Testis (tissue), 3 donors: Measurements from ENCODE around the gene C20orf96. TPM values are rescaled to one million over a fixed set of nuclear protein-coding genes. Genes with fewer than 3 reads are reported as not detected.
A peak's percentile ranks its signal among the peaks of the same experiment; 100 is the strongest.

Experiments
- DNase-seq: peaks from one replicate; pipeline ENCODE4 v3.0.0-alpha.2; 2019
- H3K27ac ChIP-seq, 2 donors: fragments of 200-600 bp; sonication (generic); one replicate each; pipeline ENCODE4 v1.5.1; 2019
- H3K27me3 ChIP-seq: fragments of 200-600 bp; sonication (generic); one replicate; pipeline ENCODE4 v1.5.1; 2019
- H3K36me3 ChIP-seq: fragments of 200-600 bp; sonication (generic); one replicate; pipeline ENCODE4 v1.5.1; 2017; ENCODE audit warnings: low read depth; ENCODE audit errors: missing control alignments
- H3K4me1 ChIP-seq: fragments of 200-600 bp; sonication (generic); one replicate; pipeline ENCODE4 v1.5.1; 2019
- H3K4me3 ChIP-seq, 2 donors: fragments of 200-600 bp; sonication (generic); one replicate each; pipeline ENCODE4 v1.5.1; 2017 to 2019
- H3K9me3 ChIP-seq: fragments of 200-600 bp; sonication (generic); one replicate; pipeline ENCODE4 v1.5.1; 2017
- CTCF ChIP-seq, 3 experiments: fragments of 450-650 bp in 2 of 3; fragments of 200-600 bp in 1 of 3; sonication (generic) in 1 of 3; IDR thresholded peaks; one replicate each; pipeline ENCODE4 v1.5.1; 2016 to 2019; ENCODE audit warnings: antibody characterized with exemption in 3 of 3, mild to moderate bottlenecking in 2 of 3, moderate library complexity in 1 of 3
- POLR2A ChIP-seq: fragments of 450-650 bp; IDR thresholded peaks from one replicate; pipeline ENCODE4 v1.6.1; 2017; ENCODE audit warnings: antibody characterized with exemption, mild to moderate bottlenecking, moderate library complexity
- WGBS, 2 donors: methylation state at CpG; one replicate each; pipeline ENCODE4 v1.1.5; 2018; 5-methylcytosine and 5-hydroxymethylcytosine counted together
- intact Hi-C: fragments of 100-400 bp; cut with DNase I; formaldehyde crosslinking; loops from one replicate; pipeline ENCODE4 v1.15.1; 2023; ENCODE audit warnings: low total_unique reads
- polyA plus RNA-seq: library from polyadenylated mRNA; stranded (reverse); fragments of 350-450 nt; fragmentation: Illumina TruSeq; extraction: RNeasy Lipid Tissue Mini Kit (QIAGEN cat#74804); gene quantifications from one replicate; pipeline ENCODE4 v1.2.3, GENCODE V29; 2014; ENCODE audit warnings: low read depth, low replicate concordance; ENCODE audit not compliant: insufficient read depth
- total RNA-seq, 2 donors: library from RNA; depleted of rRNA; stranded (reverse); fragments of >200 nt; gene quantifications; one replicate each; pipeline ENCODE4 v1.2.3, GENCODE V29; 2016

Gene C20orf96
- total and polyA plus RNA-seq, 3 donors from 2014 or later = 16.7 to 46.3 (median 32.0) TPM

GRCh38 chr20:270517-270916 is 20.0 kb downstream of the C20orf96 start:
- Histone ChIP-seq H3K4me3 (no peak overlapping the region), H3K4me1 (peaks cover 7% of the 10 kb centered on the region), H3K36me3 (no peaks in the 10 kb centered on the region), H3K9me3 (no peaks in the 10 kb centered on the region), H3K27me3 (no peaks in the 10 kb centered on the region), H3K27ac (no peak overlapping the region)
- no peak for DNase-seq
- no peak for TF ChIP-seq POLR2A
- no peak for TF ChIP-seq CTCF (IDR thresholded peaks at IDR 0.05)
- intact Hi-C loops = loop anchor here (10.0 kb wide), 1 partner anchor 54 kb away; the partner anchor contains the start of gene SOX12
- 90 to 93% methylated on average over 4 to 5 of the region's 5 CpGs for WGBS, 2 donors

- 6 to 8% methylated on average over 24 to 43 of the region's 43 CpGs for WGBS, 2 donors
- no peak overlapping the region for H3K27ac ChIP-seq
- H3K4me3 ChIP-seq = peak overlapping the region; percentile 46 to 58
- peaks cover 7% of the 10 kb centered on the region for H3K4me1 ChIP-seq
- TF ChIP-seq CTCF (IDR thresholded peaks at IDR 0.05) = peak; percentile 84 to 96 (median 90)
- no peak for TF ChIP-seq POLR2A
- no peaks in the 10 kb centered on the region for H3K9me3 ChIP-seq
- no peaks in the 10 kb centered on the region for H3K27me3 ChIP-seq
- DNase-seq = peak; percentile 93
- intact Hi-C loops = no loop called here
- H3K36me3 ChIP-seq = no peaks in the 10 kb centered on the region
These were observed 23.7 kb downstream of the C20orf96 start for GRCh38 chr20:266596-267562.

- WGBS, 2 donors = 85 to 95% methylated on average over 5 to 9 of the region's 13 CpGs
- no peaks in the 10 kb centered on the region for H3K36me3 ChIP-seq
- intact Hi-C loops = no loop called here
- H3K4me3 ChIP-seq = no peak overlapping the region
- no peak overlapping the region for H3K27ac ChIP-seq
- TF ChIP-seq CTCF (IDR thresholded peaks at IDR 0.05) = no peak
- TF ChIP-seq POLR2A = no peak
- DNase-seq = no peak
- H3K9me3 ChIP-seq = no peaks in the 10 kb centered on the region
- H3K27me3 ChIP-seq = no peaks in the 10 kb centered on the region
- H3K4me1 ChIP-seq = peaks cover 7% of the 10 kb centered on the region
These were observed 26.8 kb downstream of the C20orf96 start for GRCh38 chr20:263701-264100.

GRCh38 chr20:259981-260380 is 30.6 kb downstream of the C20orf96 start:
- no peak overlapping the region for H3K4me3 ChIP-seq
- DNase-seq = no peak
- no peaks in the 10 kb centered on the region for H3K36me3 ChIP-seq
- no peak for TF ChIP-seq CTCF (IDR thresholded peaks at IDR 0.05)
- TF ChIP-seq POLR2A = no peak
- no peak overlapping the region for H3K27ac ChIP-seq
- H3K27me3 ChIP-seq = no peaks in the 10 kb centered on the region
- no peaks in the 10 kb centered on the region for H3K4me1 ChIP-seq
- no peaks in the 10 kb centered on the region for H3K9me3 ChIP-seq
- intact Hi-C loops = no loop called here
- 83 to 92% methylated on average over 2 of the region's 2 CpGs for WGBS, 2 donors
